VCaP (cell line): ENCODE results near the gene SLC8A1.

Experiments used
- H3K27ac ChIP-seq: fragments of 450-650 bp; 2 replicates; pipeline ENCODE4 v1.5.1; 2017
- CTCF ChIP-seq: fragments of 450-650 bp; conservative IDR thresholded peaks from 2 replicates; pipeline ENCODE4 v1.5.1; 2017; ENCODE audit warnings: mild to moderate bottlenecking, moderate library complexity

SLC8A1 gene

GRCh38 chr2:40225670-40226210, 226.2 kb downstream of the SLC8A1 start:
- no peak overlapping the region for H3K27ac ChIP-seq
- TF ChIP-seq CTCF, result no peak

- no peak for TF ChIP-seq CTCF
- no peak overlapping the region for H3K27ac ChIP-seq
Observed at GRCh38 chr2:40224318-40224717, 227.6 kb downstream of the SLC8A1 start.

- no peak for TF ChIP-seq CTCF
- no peak overlapping the region for H3K27ac ChIP-seq
Observed at GRCh38 chr2:40220177-40220925, 231.5 kb downstream of the SLC8A1 start.

GRCh38 chr2:40219141-40219540, 232.7 kb downstream of the SLC8A1 start:
- TF ChIP-seq CTCF, result no peak
- no peak overlapping the region for H3K27ac ChIP-seq

GRCh38 chr2:40218679-40219078, 233.2 kb downstream of the SLC8A1 start:
- no peak for TF ChIP-seq CTCF
- no peak overlapping the region for H3K27ac ChIP-seq

- no peak for TF ChIP-seq CTCF
- H3K27ac ChIP-seq, result no peak overlapping the region
Observed at GRCh38 chr2:40213619-40214018, 238.3 kb downstream of the SLC8A1 start.

- TF ChIP-seq CTCF, result peak; percentile 69
Observed at GRCh38 chr2:40213071-40213470, 238.8 kb downstream of the SLC8A1 start.

More at GRCh38 chr2:40213071-40213470, 238.8 kb downstream of the SLC8A1 start:
- no peak overlapping the region for H3K27ac ChIP-seq
